ENCODE data around the gene PFKFB2.

- no peak for TF ChIP-seq POLR2AphosphoS5 (IDR thresholded peaks at IDR 0.05; ENCODE audit: low read depth, low read length)
- no peak for TF ChIP-seq TAF1 (IDR thresholded peaks at IDR 0.05; ENCODE audit: borderline replicate concordance, low read depth, low read length)
Observed at GRCh38 chr1:207013321-207014085, 39.6 kb upstream of the PFKFB2 start.
